Placental epithelial cell (primary cell): Measurements from ENCODE around the gene TNS2. TPM values are rescaled to one million over a fixed set of nuclear protein-coding genes. Genes with fewer than 3 reads are reported as not detected.

Experiments used
- small RNA-seq: library from RNA; depleted of rRNA; stranded (forward); fragments of <200 nt; gene quantifications from one replicate; pipeline ENCODE3, GENCODE V24; 2012
- total RNA-seq: library from RNA; depleted of rRNA; stranded (reverse); fragments of >200 nt; gene quantifications from 2 replicates; pipeline ENCODE4 v1.2.3, GENCODE V29; 2012

Gene TNS2, protein sequence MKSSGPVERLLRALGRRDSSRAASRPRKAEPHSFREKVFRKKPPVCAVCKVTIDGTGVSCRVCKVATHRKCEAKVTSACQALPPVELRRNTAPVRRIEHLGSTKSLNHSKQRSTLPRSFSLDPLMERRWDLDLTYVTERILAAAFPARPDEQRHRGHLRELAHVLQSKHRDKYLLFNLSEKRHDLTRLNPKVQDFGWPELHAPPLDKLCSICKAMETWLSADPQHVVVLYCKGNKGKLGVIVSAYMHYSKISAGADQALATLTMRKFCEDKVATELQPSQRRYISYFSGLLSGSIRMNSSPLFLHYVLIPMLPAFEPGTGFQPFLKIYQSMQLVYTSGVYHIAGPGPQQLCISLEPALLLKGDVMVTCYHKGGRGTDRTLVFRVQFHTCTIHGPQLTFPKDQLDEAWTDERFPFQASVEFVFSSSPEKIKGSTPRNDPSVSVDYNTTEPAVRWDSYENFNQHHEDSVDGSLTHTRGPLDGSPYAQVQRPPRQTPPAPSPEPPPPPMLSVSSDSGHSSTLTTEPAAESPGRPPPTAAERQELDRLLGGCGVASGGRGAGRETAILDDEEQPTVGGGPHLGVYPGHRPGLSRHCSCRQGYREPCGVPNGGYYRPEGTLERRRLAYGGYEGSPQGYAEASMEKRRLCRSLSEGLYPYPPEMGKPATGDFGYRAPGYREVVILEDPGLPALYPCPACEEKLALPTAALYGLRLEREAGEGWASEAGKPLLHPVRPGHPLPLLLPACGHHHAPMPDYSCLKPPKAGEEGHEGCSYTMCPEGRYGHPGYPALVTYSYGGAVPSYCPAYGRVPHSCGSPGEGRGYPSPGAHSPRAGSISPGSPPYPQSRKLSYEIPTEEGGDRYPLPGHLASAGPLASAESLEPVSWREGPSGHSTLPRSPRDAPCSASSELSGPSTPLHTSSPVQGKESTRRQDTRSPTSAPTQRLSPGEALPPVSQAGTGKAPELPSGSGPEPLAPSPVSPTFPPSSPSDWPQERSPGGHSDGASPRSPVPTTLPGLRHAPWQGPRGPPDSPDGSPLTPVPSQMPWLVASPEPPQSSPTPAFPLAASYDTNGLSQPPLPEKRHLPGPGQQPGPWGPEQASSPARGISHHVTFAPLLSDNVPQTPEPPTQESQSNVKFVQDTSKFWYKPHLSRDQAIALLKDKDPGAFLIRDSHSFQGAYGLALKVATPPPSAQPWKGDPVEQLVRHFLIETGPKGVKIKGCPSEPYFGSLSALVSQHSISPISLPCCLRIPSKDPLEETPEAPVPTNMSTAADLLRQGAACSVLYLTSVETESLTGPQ (N-terminal part only)
- 5.1 and 14.9 TPM in 2 replicates for total RNA-seq

DNA sequence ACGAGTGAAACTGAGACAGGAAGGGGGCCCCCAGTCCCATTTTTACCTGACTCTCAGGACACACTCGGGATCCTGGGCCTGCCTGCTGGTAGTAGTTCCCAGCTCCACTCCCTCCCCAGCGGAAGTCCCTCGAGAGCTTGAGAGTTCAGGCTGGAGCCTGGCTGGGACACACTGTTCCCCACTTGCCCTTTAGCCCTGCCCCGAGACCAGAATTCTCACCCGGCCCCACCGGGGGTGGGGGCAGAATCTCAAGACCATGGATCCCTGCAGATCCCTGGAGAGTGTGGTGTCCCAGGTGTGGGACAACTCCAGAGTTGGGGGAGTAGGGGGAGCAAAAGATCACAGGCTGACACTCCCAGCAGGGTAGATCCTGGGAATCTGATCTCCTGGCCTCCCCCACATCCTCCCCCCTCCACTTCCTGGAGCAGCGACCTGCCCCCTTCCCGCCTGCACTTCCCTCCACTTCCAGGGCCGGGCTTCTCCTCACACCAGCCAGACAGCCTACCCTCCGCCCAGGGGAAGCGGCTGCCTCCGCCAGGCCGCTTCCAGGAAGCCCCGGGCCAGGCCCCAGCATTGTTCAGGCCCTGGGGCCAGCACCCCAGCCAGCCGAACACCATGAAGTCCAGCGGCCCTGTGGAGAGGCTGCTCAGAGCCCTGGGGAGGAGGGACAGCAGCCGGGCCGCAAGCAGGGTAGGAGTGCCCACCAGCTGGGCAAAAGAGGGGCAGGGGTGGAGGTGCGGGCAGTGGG, at the start of gene TNS2:
Gene TNS2 (plus strand): TSS at position 495 of the 748 bp plus-strand sequence. CDS start 121 bp downstream, at position 616.

DNA sequence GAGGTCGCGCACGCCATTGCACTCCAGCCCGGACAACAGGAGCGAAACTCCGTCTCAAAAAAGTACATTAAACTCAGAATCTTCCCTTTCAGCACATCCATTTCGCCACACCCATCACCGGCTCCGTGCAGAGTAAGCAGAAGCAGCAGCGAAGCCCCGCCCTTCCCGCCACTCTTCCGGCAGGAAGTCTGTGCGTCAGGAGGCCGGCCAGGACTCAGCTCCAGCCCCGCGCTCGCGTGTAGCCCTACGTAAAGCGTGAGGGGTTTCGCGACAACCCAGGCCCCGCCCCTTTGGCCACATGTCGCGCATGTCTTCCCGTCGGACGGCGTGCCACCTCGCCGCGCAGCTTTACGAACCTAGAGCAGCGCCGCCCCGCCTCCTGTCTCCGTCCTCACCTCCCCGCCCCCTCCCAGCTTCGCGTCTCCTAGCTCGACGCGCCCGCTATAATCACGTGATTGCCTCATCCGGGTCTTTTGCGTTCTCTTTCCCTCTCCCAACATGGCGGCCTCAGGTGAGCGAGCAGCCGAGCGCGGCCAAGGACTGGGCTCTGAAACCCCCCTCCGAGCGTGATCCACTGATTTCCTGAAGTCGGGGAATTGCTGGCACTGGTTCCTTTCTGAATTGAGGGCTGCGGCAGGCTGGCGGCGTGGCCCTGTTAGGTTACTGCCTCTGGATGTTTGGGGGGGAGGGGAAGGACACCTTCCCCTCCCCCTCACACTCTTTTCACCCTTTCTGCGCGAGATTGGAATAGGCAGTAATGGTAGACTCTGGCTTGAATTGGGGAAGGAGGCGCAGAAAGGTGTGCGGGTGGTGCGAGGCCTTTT, 43.7 kb upstream of the TNS2 start, which contains the start of gene EIF4B:
Gene EIF4B (plus strand): TSS at position 471 of the 824 bp plus-strand sequence. CDS start 28 bp downstream, at position 499.

DNA sequence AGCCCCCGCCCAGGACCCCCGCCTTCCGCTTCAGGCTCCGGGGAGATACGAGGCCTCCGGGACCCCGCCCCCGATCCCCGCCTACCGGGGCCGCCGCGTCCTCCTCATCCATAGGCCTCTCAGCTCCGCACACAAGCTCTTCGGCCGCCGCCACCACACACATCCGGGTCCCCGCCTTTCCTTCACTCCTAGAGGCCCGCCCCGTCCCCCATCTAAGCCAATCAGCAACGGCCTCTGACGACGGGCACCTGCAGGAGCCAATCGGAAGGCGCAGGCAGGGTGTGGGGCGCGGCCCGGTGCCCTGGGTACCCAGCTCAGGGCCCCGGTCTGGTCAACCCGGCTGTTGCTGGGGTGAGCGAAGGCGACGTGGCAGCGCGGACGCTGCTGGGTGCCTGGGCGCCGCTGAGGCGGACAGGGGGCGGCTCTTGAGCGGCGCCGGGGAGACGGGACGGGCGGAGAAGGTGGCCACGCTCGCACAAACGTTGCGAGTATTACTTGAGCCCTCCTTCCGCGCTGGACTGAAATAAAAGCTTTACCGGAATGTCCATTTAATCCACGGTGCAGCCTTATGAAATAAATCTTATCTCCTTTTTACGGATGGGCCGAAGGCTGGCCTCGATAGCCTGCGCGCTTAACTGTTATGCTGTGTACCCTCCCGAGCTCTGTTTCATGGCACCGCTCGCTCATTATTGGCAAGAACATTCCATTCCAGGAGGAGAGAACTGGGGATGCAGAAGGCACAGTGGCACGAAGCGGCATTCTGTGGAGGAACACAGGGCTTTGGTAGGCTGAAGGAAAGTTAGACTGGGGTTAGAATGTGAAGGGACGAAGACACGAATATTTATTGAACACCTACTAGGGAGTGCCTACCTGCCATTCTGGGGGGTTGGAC, 29.6 kb downstream of the TNS2 start, which contains the start of gene SPRYD3:
Gene SPRYD3 (minus strand): TSS at position 165 of the 892 bp plus-strand sequence. CDS start 57 bp downstream, at position 108.

DNA sequence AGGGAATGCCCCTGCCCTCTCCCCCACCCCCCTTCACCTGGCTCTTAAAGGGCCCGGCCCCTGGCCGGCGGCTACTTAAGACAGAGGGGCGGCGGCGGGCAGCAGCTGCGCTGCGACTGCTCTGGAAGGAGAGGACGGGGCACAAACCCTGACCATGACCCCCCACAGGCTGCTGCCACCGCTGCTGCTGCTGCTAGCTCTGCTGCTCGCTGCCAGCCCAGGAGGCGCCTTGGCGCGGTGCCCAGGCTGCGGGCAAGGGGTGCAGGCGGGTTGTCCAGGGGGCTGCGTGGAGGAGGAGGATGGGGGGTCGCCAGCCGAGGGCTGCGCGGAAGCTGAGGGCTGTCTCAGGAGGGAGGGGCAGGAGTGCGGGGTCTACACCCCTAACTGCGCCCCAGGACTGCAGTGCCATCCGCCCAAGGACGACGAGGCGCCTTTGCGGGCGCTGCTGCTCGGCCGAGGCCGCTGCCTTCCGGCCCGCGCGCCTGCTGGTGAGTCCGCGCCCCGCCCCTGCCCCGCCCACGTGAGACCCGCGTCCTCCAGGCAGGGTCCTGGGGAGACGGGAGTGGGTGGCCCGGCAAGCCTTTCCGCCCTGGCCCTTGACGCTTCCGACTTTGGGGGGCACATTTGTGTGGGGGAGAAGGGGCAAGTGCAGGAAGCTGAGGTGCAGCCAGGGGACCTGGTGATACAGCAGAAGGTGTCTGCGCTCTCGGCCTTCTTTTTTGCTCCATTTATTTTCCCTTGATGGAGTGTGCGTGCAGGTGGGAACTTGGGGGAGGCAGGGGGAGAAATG, 47.9 kb downstream of the TNS2 start, which contains the start of gene IGFBP6:
Gene IGFBP6 (plus strand): TSS at position 104 of the 790 bp plus-strand sequence. CDS start 51 bp downstream, at position 155.

DNA sequence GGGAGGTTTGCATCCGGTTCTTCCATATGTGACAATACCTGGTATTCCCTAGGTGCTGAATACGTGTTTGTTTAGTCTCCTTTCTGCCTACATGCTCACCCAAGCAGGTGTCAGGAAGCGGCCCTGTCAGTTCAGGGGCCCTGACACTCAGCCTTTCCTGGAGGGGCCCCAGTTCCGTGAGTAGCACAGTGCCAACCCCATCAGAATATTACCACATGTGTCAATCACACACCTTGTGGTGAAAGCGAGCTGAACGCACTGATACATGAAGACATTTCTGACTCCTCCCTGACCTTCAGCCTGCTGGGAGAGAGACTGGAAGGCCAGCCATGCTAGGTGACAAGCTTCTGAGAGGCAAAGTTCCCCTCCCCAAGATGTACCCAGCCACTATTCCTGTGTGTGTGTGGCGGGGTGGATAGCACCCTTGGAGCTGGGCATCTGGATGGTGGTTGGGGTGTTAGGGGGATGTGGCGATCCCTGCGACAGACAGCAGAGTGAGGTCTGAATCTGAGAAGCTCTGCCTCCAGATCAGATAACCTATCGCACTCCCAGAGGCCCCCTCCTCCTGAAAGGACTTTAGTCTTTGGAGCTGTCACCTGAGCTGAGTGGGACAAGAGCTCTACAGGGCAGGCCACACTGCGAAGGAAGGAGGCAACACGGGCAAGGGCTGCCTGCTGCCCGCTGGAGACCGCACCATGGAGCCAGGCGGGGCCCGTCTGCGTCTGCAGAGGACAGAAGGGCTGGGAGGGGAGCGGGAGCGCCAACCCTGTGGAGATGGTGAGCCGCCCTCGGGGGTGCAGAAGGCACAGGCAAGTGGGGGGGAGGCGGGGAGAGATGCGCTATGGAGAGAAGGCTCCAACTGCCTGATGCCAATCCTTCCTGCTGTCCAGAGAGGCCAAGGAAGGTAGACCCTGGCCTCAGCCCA, 53.3 kb downstream of the TNS2 start, which contains the start of gene SOAT2:
Gene SOAT2 (plus strand): TSS at position 604 of the 925 bp plus-strand sequence. CDS start 92 bp downstream, at position 696.

Small RNA genes within 50 kb of the gene (small RNA-seq; reads per million reads assigned to genes)
- not detected for gene MIR6757

Other genes with a start within 250 kb of the TNS2 start
- not detected in 2 replicates for gene KRT4, start 235.9 kb upstream of the TNS2 start, total RNA-seq
- gene KRT79, start 215.8 kb upstream of the TNS2 start, total RNA-seq: not detected in 2 replicates
- gene KRT78, start 201.1 kb upstream of the TNS2 start, total RNA-seq: not detected in 2 replicates
- gene KRT8, start 145.0 kb upstream of the TNS2 start, total RNA-seq: 1,687 and 3,634 TPM in 2 replicates
- gene KRT18, start 100.9 kb upstream of the TNS2 start, total RNA-seq: 1,534 and 4,469 TPM in 2 replicates
- gene EIF4B, start 43.6 kb upstream of the TNS2 start, total RNA-seq: 801 and 934 TPM in 2 replicates
- gene SPRYD3, start 29.3 kb downstream of the TNS2 start, total RNA-seq: 26.7 and 33.4 TPM in 2 replicates
- 45.4 and 101 TPM in 2 replicates for gene IGFBP6, start 47.6 kb downstream of the TNS2 start, total RNA-seq
- gene SOAT2, start 53.4 kb downstream of the TNS2 start, total RNA-seq: not detected in 2 replicates
- 12.6 and 18.1 TPM in 2 replicates for gene ZNF740, start 130.7 kb downstream of the TNS2 start, total RNA-seq
- gene CSAD, start 130.9 kb downstream of the TNS2 start, total RNA-seq: 3.9 and 14.9 TPM in 2 replicates
- gene ITGB7, start 157.2 kb downstream of the TNS2 start, total RNA-seq: not detected in 2 replicates
- 21.1 and 36.9 TPM in 2 replicates for gene RARG, start 182.1 kb downstream of the TNS2 start, total RNA-seq
- gene ESPL1, start 218.2 kb downstream of the TNS2 start, total RNA-seq: 7.7 and 9.8 TPM in 2 replicates
- gene PFDN5, start 245.5 kb downstream of the TNS2 start, total RNA-seq: 210 and 446 TPM in 2 replicates
- 42.8 and 49.6 TPM in 2 replicates for gene MYG1, start 249.6 kb downstream of the TNS2 start, total RNA-seq